ENCODE data around the gene SLC25A44. TPM values are rescaled to one million over a fixed set of nuclear protein-coding genes. Genes with fewer than 3 reads are reported as not detected.

Gene SLC25A44
- total and polyA plus RNA-seq, 7 experiments from 2014 or later = 8.3 to 38.4 (median 19.6) TPM

DNA sequence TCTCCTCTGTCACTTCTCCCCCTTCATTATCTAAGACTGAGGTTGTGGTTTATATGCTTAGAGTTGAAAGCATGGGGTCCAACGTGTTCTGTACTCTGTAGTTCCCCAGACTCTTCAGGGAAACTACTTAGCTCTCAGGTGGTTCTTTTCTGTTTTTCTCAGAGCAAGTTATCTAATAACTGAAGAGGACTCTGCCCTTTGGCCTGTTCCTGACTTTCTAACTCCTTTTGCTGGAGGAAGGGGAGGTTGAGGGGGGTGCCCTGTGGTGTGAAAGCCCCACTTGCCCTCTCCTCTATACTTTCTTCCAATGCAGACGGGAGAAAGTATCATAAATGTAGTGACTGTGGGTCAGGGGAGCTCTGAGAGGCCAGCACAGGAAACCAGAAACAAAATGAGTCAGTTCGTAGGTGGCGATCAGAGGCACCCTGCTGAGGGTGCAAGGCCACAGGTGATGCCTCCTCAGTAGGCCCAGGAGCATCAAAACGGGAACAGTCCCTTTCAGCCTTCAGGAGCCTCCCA is 5.0 kb downstream of the SLC25A44 start:
- peak overlapping the region in 6 of 9 donors; percentile 6 to 89 (median 52) for H3K27ac Mint-ChIP-seq
- Histone ChIP-seq H3K4me3 (ENCODE audit: low read length) (no peak overlapping the region), H3K36me3 (ENCODE audit: control insufficient read depth in 2 of 3, insufficient read depth in 3 of 3, low read length in 3 of 3) (peaks cover 6 to 44% (median 10%) of the 10 kb centered on the region in 3 experiments), H3K27ac (ENCODE audit: low read depth, low read length) (no peak overlapping the region), H3K9me3 (ENCODE audit: control insufficient read depth in 2 of 3, low read length in 3 of 3) (no peaks in the 10 kb centered on the region), H3K4me1 (ENCODE audit: control insufficient read depth in 2 of 2, insufficient read depth in 2 of 2, low read length in 2 of 2) (peaks cover 12 to 40% of the 10 kb centered on the region in 2 donors), H3K27me3 (ENCODE audit: control insufficient read depth in 2 of 2, insufficient read depth in 2 of 2, low read length in 2 of 2) (no peaks in the 10 kb centered on the region)
- H3K9me3 Mint-ChIP-seq = no peaks in the 10 kb centered on the region
- H3K27me3 Mint-ChIP-seq = no peaks in the 10 kb centered on the region
- H3K4me3 Mint-ChIP-seq = peak overlapping the region in 3 of 10 donors; percentile 19 to 77 (median 24)
- H3K36me3 Mint-ChIP-seq = peaks cover 8 to 31% (median 14%) of the 10 kb centered on the region in 5 donors
- no peak for ATAC-seq
- H3K4me1 Mint-ChIP-seq = peaks cover 29 to 62% (median 56%) of the 10 kb centered on the region in 7 donors
- ChIA-PET CTCF (interaction anchor here (1.3 kb wide), 1 partner anchor 53 kb away, joined by 3 read pairs; no protein-coding TSS in a partner anchor), POLR2A (interaction anchor here (4.7 kb wide), 1 partner anchor 15 kb away, joined by 30 read pairs; the partner anchor contains the start of gene PMF1)
- intact Hi-C loops (cut with micrococcal nuclease) = loop anchor here in 1 of 2 donors (10.0 kb wide), 1 partner anchor 1974 kb away; the partner anchor contains the start of gene UBAP2L
- DNase-seq = no peak

DNA sequence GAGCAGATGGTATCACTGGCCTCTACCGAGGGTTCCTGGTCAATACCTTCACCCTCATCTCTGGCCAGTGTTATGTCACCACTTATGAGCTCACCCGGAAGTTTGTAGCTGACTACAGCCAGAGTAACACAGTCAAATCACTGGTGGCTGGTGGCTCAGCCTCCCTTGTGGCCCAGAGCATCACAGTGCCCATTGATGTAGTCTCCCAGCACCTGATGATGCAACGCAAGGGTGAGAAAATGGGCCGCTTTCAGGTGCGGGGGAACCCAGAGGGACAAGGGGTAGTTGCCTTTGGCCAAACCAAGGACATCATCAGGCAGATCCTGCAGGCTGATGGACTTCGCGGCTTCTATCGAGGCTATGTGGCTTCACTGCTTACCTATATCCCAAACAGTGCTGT is 6.1 kb downstream of the SLC25A44 start:
- no peaks in the 10 kb centered on the region for H3K9me3 ChIP-seq (ENCODE audit: control insufficient read depth in 2 of 3, low read length in 3 of 3)
- peaks cover 4 to 33% of the 10 kb centered on the region in 2 donors for H3K4me1 ChIP-seq (ENCODE audit: control insufficient read depth in 2 of 2, insufficient read depth in 2 of 2, low read length in 2 of 2)
- H3K27ac Mint-ChIP-seq = peak overlapping the region in 4 of 9 donors; percentile 6 to 89 (median 62)
- DNase-seq (no peak), ATAC-seq (no peak)
- H3K4me1 Mint-ChIP-seq = peaks cover 27 to 53% (median 46%) of the 10 kb centered on the region in 7 donors
- H3K4me3 Mint-ChIP-seq = peak overlapping the region in 2 of 10 donors; percentile 12 to 49
- no peak overlapping the region for H3K4me3 ChIP-seq (ENCODE audit: low read length)
- H3K36me3 Mint-ChIP-seq = peaks cover 6 to 28% (median 14%) of the 10 kb centered on the region in 5 donors
- no peaks in the 10 kb centered on the region for H3K27me3 ChIP-seq (ENCODE audit: control insufficient read depth in 2 of 2, insufficient read depth in 2 of 2, low read length in 2 of 2)
- no peak overlapping the region for H3K27ac ChIP-seq (ENCODE audit: low read depth, low read length)
- no peaks in the 10 kb centered on the region for H3K27me3 Mint-ChIP-seq
- intact Hi-C loops (cut with micrococcal nuclease) = no loop called here
- POLR2A ChIA-PET = interaction anchor here (4.7 kb wide), 1 partner anchor 14 kb away, joined by 30 read pairs; the partner anchor contains the start of gene PMF1
- CTCF ChIA-PET = interaction anchor here (1.5 kb wide), 1 partner anchor 25 kb away, joined by 5 read pairs; no protein-coding TSS in a partner anchor
- peaks cover 6 to 44% (median 10%) of the 10 kb centered on the region in 3 experiments for H3K36me3 ChIP-seq (ENCODE audit: control insufficient read depth in 2 of 3, insufficient read depth in 3 of 3, low read length in 3 of 3)
- no peaks in the 10 kb centered on the region for H3K9me3 Mint-ChIP-seq

DNA sequence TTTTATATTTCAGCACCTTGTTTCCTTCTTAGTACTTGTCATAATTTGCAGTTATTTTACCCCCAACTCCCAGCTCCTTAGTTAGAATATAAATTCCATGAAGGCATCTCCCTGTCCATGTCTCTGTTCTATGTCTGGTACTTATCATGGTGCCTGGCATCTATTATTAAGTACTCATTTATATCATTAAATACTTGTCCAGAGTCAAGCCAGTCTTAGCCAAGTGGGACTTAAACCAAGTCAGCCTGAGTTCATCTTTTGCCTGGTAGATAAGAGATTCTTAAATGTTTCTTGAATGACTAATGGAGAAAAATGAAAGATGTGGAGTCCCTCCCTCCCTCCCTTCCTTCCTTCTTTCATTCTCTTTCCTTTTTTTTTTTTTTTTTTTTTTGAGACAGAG is 9.4 kb downstream of the SLC25A44 start:
- ATAC-seq (no peak), DNase-seq (no peak)
- no peak overlapping the region for H3K27ac ChIP-seq (ENCODE audit: low read depth, low read length)
- peaks cover 7 to 27% (median 18%) of the 10 kb centered on the region in 5 donors for H3K36me3 Mint-ChIP-seq
- no peaks in the 10 kb centered on the region for H3K27me3 ChIP-seq (ENCODE audit: control insufficient read depth in 2 of 2, insufficient read depth in 2 of 2, low read length in 2 of 2)
- intact Hi-C loops (cut with micrococcal nuclease) = no loop called here
- no peak overlapping the region for H3K4me3 ChIP-seq (ENCODE audit: low read length)
- POLR2A ChIA-PET = interaction anchor here (1.2 kb wide), 1 partner anchor 9 kb away, joined by 4 read pairs; the partner anchor contains the start of gene PMF1
- no peak overlapping the region for H3K4me3 Mint-ChIP-seq
- no peaks in the 10 kb centered on the region for H3K9me3 ChIP-seq (ENCODE audit: control insufficient read depth in 2 of 3, low read length in 3 of 3)
- H3K27ac Mint-ChIP-seq = no peak overlapping the region
- peaks cover 3 to 17% of the 10 kb centered on the region in 2 donors for H3K4me1 ChIP-seq (ENCODE audit: control insufficient read depth in 2 of 2, insufficient read depth in 2 of 2, low read length in 2 of 2)
- H3K4me1 Mint-ChIP-seq = peaks cover 23 to 30% (median 29%) of the 10 kb centered on the region in 7 donors
- peaks cover 0 to 53% (median 12%) of the 10 kb centered on the region in 3 experiments for H3K36me3 ChIP-seq (ENCODE audit: control insufficient read depth in 2 of 3, insufficient read depth in 3 of 3, low read length in 3 of 3)
- CTCF ChIA-PET = interaction anchor here (0.6 to 1.5 kb wide), 3 partner anchors 11 to 38 kb away, joined by 3 to 7 read pairs (median 3); no protein-coding TSS in a partner anchor
- H3K27me3 Mint-ChIP-seq = no peaks in the 10 kb centered on the region
- H3K9me3 Mint-ChIP-seq = no peaks in the 10 kb centered on the region

DNA sequence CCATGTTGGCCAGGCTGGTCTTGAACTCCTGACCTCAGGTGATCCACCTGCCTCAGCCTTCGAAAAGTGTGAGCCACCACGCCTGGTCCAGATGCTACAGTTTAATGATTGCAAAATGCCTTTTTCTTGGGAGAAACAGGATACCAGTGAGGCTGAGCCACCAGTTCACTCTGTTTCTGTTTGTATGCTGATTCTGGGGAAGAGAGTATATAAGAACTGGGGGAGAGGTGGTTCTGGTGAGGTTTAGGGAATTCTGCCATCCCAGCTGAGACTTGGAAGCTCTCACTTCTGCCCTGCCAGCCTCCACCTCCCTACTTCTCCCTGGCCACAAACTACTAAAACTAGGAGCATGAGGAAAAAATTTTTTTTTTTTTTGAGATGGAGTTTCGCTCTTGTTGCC is 10.8 kb downstream of the SLC25A44 start:
- Mint-ChIP-seq H3K27ac (peak overlapping the region in 1 of 9 donors; percentile 6), H3K36me3 (peaks cover 4 to 35% (median 20%) of the 10 kb centered on the region in 5 donors), H3K27me3 (no peaks in the 10 kb centered on the region), H3K4me3 (no peak overlapping the region), H3K4me1 (peaks cover 9 to 23% (median 16%) of the 10 kb centered on the region in 7 donors), H3K9me3 (no peaks in the 10 kb centered on the region)
- Histone ChIP-seq H3K4me3 (ENCODE audit: low read length) (no peak overlapping the region), H3K9me3 (ENCODE audit: control insufficient read depth in 2 of 3, low read length in 3 of 3) (no peaks in the 10 kb centered on the region), H3K4me1 (ENCODE audit: control insufficient read depth in 2 of 2, insufficient read depth in 2 of 2, low read length in 2 of 2) (peaks cover 0 to 13% of the 10 kb centered on the region in 2 donors), H3K27me3 (ENCODE audit: control insufficient read depth in 2 of 2, insufficient read depth in 2 of 2, low read length in 2 of 2) (no peaks in the 10 kb centered on the region), H3K36me3 (ENCODE audit: control insufficient read depth in 2 of 3, insufficient read depth in 3 of 3, low read length in 3 of 3) (peaks cover 0 to 58% (median 12%) of the 10 kb centered on the region in 3 experiments), H3K27ac (ENCODE audit: low read depth, low read length) (no peak overlapping the region)
- ChIA-PET CTCF (interaction anchor here (0.6 to 1.1 kb wide), 3 partner anchors 10 to 13 kb away, joined by 3 to 6 read pairs (median 3); partner anchors contain the start of gene SLC25A44), POLR2A (interaction anchor here (0.7 to 1.2 kb wide), 4 partner anchors 8 to 995 kb away, joined by 3 read pairs; no protein-coding TSS in a partner anchor)
- intact Hi-C loops (cut with micrococcal nuclease) = no loop called here
- DNase-seq (no peak), ATAC-seq (no peak)

DNA sequence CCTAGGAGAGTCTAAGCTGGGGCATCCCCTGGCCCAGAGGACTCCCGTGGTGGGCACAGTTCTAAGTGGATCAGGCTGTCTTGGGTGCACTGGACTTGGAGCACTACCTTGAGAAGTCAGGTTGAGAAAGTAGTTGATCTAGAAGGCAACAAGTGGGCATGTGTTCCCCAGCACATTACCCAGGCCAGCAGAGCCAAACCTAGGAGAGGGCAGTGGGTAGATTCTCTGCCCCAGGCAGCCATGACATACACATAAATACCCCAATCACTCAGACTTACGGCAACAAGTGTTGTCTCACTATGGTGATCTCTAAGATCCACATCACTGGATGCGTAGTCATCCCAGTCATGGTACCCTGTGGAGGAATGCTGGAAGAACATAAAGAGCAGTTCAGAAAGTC is 17.3 kb downstream of the SLC25A44 start:
- Histone ChIP-seq H3K4me1 (ENCODE audit: control insufficient read depth in 2 of 2, insufficient read depth in 2 of 2, low read length in 2 of 2) (peaks cover 0 to 17% of the 10 kb centered on the region in 2 donors), H3K9me3 (ENCODE audit: control insufficient read depth in 2 of 3, low read length in 3 of 3) (no peaks in the 10 kb centered on the region), H3K27ac (ENCODE audit: low read depth, low read length) (no peak overlapping the region), H3K4me3 (ENCODE audit: low read length) (no peak overlapping the region), H3K36me3 (ENCODE audit: control insufficient read depth in 2 of 3, insufficient read depth in 3 of 3, low read length in 3 of 3) (peaks cover 0 to 46% (median 0%) of the 10 kb centered on the region in 3 experiments), H3K27me3 (ENCODE audit: control insufficient read depth in 2 of 2, insufficient read depth in 2 of 2, low read length in 2 of 2) (no peaks in the 10 kb centered on the region)
- Mint-ChIP-seq H3K4me3 (peak overlapping the region in 4 of 10 donors; percentile 16 to 32 (median 22)), H3K4me1 (peaks cover 11 to 49% (median 30%) of the 10 kb centered on the region in 7 donors), H3K27ac (peak overlapping the region in 7 of 9 donors; percentile 27 to 99 (median 98)), H3K27me3 (no peaks in the 10 kb centered on the region), H3K9me3 (no peaks in the 10 kb centered on the region), H3K36me3 (peaks cover 3 to 34% (median 25%) of the 10 kb centered on the region in 5 donors)
- DNase-seq (no peak), ATAC-seq (no peak)
- CTCF ChIA-PET = interaction anchor here (2.7 kb wide), 1 partner anchor 13 kb away, joined by 12 read pairs; no protein-coding TSS in a partner anchor
- POLR2A ChIA-PET = interaction anchor here (0.8 to 1.7 kb wide), 4 partner anchors 10 to 21 kb away, joined by 3 to 7 read pairs (median 3); partner anchors contain the start of gene SLC25A44
- intact Hi-C loops (cut with micrococcal nuclease) = loop anchor here (5.0 to 10.0 kb wide), 3 partner anchors 126 to 354 kb away; partner anchors contain the start of genes CCT3 (in 1 of the 2), GON4L (in 1 of the 2), MEF2D (in 1 of the 2) and SYT11 (in 1 of the 2)

DNA sequence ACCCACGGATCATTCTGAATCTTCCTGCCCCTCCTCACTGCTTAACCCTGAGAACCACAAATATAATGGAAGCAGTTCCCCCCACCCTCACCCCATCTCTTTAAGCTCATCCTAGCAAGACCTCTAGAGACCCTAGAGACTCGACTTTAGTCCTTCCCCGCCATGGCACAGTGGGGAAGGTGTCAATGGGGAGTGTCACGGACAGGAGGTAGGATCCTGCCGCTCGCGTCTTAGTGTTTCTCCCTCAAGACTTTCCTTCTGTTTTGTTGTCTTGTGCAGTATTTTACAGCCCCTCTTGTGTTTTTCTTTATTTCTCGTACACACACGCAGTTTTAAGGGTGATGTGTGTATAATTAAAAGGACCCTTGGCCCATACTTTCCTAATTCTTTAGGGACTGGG is 18.2 kb downstream of the SLC25A44 start:
- H3K36me3 ChIP-seq (ENCODE audit: control insufficient read depth in 2 of 3, insufficient read depth in 3 of 3, low read length in 3 of 3) = peaks cover 0 to 40% (median 0%) of the 10 kb centered on the region in 3 experiments
- H3K27me3 Mint-ChIP-seq = no peaks in the 10 kb centered on the region
- peaks cover 11 to 49% (median 32%) of the 10 kb centered on the region in 7 donors for H3K4me1 Mint-ChIP-seq
- peaks cover 3 to 34% (median 25%) of the 10 kb centered on the region in 5 donors for H3K36me3 Mint-ChIP-seq
- POLR2A ChIA-PET = interaction anchor here (0.5 to 3.1 kb wide), 15 partner anchors 9 to 289 kb away, joined by 3 to 30 read pairs (median 7); partner anchors contain the start of genes MEF2D, SLC25A44 and SMG5
- no peak for ATAC-seq
- no peak for DNase-seq
- peaks cover 0 to 17% of the 10 kb centered on the region in 2 donors for H3K4me1 ChIP-seq (ENCODE audit: control insufficient read depth in 2 of 2, insufficient read depth in 2 of 2, low read length in 2 of 2)
- H3K27ac Mint-ChIP-seq = peak overlapping the region; percentile 98 to 100 (median 99)
- H3K4me3 ChIP-seq (ENCODE audit: low read length) = peak overlapping the region; percentile 85
- CTCF ChIA-PET = interaction anchor here (1.0 kb wide), 1 partner anchor 14 kb away, joined by 3 read pairs; no protein-coding TSS in a partner anchor
- peak overlapping the region; percentile 90 to 99 (median 96) for H3K4me3 Mint-ChIP-seq
- H3K27ac ChIP-seq (ENCODE audit: low read depth, low read length) = peak overlapping the region; percentile 94
- no peaks in the 10 kb centered on the region for H3K9me3 Mint-ChIP-seq
- intact Hi-C loops (cut with micrococcal nuclease) = loop anchor here (1.0 to 10.0 kb wide), 6 partner anchors 19 to 529 kb away; partner anchors contain the start of genes CCT3 (in 1 of the 2), GON4L (in 1 of the 2), MEF2D (in 1 of the 2) and MRPL24 (in 1 of the 2)
- no peaks in the 10 kb centered on the region for H3K9me3 ChIP-seq (ENCODE audit: control insufficient read depth in 2 of 3, low read length in 3 of 3)
- H3K27me3 ChIP-seq (ENCODE audit: control insufficient read depth in 2 of 2, insufficient read depth in 2 of 2, low read length in 2 of 2) = no peaks in the 10 kb centered on the region

Data from naive thymus-derived CD4-positive, alpha-beta T cell (primary cell).